GM13977 (cell line): Measurements from ENCODE around the gene RYR3.
"Not testable (repeated sequence)": the region's sequence is repeated elsewhere in the genome, so short reads cannot be mapped to it uniquely, and the experiment has no call there.

Experiments used
- DNase-seq: peaks from one replicate; pipeline ENCODE4 v3.0.0; 2012; ENCODE audit warnings: low spot score
- in situ Hi-C: fragments of 300-500 bp; cut with MboI; formaldehyde crosslinking; loops from one replicate; pipeline ENCODE4 v1.12.0; 2022; ENCODE audit warnings: low sequenced_read_pairs, low pct_unique_long_range_greater_than_20kb, mixed read lengths, inconsistent platforms; ENCODE audit not compliant: unreplicated experiment
- TF ChIP-seq, protein P1 (sequence below): IDR thresholded peaks from 2 replicates; pipeline ENCODE4 v1.5.1; 2012; ENCODE audit warnings: mild to moderate bottlenecking, control low read depth; ENCODE audit not compliant: insufficient read depth; ENCODE audit errors: extremely low read depth, missing control alignments

RYR3 gene

DNA sequence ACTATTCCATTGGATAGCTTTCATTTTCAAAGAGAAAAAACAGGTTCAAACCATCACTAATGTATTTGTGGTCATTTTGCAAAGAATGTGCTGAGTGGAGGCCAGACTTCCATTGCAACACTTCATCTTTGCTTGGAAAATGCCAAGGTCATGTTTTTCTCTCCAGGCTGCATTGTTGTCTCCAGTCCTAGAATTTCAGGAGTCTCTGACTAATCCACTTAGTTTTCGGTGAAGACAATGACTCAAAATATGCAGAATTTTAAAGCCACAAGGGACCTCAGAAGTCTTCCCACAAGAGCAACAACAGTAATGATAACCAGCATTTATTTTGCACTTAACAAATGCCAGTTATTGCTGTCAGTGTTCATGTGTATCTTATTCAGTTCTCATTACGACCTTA, 277.0 kb downstream of the RYR3 start:
- in situ Hi-C loops: no loop called here
- no peak for DNase-seq
- TF ChIP-seq, protein P1, sequence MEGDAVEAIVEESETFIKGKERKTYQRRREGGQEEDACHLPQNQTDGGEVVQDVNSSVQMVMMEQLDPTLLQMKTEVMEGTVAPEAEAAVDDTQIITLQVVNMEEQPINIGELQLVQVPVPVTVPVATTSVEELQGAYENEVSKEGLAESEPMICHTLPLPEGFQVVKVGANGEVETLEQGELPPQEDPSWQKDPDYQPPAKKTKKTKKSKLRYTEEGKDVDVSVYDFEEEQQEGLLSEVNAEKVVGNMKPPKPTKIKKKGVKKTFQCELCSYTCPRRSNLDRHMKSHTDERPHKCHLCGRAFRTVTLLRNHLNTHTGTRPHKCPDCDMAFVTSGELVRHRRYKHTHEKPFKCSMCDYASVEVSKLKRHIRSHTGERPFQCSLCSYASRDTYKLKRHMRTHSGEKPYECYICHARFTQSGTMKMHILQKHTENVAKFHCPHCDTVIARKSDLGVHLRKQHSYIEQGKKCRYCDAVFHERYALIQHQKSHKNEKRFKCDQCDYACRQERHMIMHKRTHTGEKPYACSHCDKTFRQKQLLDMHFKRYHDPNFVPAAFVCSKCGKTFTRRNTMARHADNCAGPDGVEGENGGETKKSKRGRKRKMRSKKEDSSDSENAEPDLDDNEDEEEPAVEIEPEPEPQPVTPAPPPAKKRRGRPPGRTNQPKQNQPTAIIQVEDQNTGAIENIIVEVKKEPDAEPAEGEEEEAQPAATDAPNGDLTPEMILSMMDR: no peak

DNA sequence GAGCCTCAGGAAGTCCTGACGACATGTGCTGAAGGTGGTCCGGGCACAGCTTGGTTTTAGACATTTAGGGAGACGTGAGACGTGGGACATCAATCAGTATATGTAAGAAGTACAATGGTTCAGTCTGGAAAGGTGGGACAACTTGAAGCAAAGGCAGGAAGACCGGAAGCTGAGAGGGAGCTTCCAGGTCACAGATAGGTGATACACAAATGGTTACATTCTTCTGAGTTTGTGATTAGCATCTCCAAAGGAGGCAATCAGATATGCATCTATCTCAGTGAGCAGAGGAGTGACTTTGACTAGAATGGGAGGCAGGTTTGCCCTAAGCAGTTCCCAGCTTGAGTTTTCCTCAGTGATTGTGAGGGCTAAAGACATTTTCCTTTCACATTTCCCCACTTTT, 282.1 kb downstream of the RYR3 start:
- TF ChIP-seq, protein P1: no peak
- DNase-seq: no peak
- in situ Hi-C loops: no loop called here

DNA sequence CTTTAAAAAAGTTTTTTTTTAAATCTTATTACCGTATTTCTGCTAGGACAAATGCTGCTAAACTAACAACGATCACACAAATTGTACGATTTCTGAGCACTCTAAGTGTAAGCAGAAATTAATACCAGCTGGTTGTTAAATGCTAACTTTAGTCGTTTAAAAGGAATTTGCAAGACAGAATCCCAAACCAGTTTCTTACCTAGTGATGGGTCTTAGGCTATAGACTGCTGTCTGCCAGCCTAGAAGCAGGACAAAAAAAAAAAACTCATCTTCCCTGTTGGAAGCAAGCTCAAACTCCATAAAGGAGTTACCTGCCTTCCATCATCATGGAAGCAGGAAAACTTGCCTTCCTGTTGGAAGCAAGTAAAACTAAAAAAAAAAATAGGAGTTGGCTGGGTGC, 287.6 kb downstream of the RYR3 start:
- in situ Hi-C loops, DNase-seq: not testable (repeated sequence)

DNA sequence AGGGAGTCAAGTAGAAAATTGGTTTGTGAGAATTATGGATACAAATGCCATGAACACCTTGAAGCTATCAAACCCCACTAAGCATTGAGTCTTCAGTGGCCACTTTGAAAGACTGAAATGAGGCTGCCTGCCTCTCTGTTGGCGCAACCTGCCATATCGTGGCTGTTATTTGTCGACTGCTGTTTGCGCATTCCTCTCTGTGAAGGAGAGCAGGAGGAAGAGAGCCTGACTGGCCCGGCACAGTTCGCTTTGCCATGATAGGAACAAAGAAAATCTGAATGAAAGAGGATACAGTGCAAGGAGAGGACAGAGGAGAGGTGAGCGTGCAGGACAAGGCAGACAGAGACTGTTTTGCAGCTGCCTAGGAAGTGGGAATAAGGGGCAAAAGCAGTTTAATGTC, 289.4 kb downstream of the RYR3 start:
- TF ChIP-seq, protein P1: no peak
- DNase-seq: no peak
- in situ Hi-C loops: no loop called here

DNA sequence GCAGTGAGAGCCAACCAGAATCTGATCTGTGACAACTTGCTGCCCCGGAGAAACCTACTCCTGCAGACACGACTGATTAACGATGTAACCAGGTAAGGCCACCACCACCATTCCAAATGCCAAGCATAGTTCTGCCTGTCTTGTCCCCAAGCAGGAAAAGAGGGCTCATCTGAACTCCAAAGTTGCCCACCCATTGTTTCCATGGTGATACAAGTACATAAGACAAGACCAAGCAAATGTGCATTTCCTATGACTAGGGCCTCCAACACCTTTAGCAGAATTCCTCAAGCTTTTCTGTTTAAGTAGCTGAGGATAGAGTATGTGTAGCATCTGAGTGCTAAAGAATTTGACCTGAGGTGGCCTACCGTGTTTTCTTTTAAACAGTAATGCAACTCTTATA, 290.7 kb downstream of the RYR3 start:
- TF ChIP-seq, protein P1: no peak
- DNase-seq: no peak
- in situ Hi-C loops: no loop called here

DNA sequence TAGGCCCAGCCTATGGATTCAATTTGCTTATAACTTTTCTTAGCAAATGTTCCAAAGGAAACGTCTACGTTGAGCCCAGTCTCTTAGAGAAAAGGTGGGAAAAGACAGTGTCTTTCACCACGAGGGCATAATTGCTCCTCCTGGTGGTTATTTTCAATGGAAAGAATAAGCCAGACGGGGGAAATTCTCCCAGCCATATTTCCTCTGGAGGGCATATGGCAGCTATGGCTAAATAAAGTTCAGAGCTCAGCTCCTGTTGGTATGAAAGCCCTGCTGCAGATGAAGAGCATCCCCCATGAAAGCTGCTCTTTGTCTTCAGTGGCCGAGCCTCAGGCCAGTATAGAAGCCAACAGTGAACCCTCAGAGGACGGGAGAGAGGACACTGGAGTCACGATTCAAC, 297.9 kb downstream of the RYR3 start:
- TF ChIP-seq, protein P1: no peak
- DNase-seq: no peak
- in situ Hi-C loops: no loop called here

DNA sequence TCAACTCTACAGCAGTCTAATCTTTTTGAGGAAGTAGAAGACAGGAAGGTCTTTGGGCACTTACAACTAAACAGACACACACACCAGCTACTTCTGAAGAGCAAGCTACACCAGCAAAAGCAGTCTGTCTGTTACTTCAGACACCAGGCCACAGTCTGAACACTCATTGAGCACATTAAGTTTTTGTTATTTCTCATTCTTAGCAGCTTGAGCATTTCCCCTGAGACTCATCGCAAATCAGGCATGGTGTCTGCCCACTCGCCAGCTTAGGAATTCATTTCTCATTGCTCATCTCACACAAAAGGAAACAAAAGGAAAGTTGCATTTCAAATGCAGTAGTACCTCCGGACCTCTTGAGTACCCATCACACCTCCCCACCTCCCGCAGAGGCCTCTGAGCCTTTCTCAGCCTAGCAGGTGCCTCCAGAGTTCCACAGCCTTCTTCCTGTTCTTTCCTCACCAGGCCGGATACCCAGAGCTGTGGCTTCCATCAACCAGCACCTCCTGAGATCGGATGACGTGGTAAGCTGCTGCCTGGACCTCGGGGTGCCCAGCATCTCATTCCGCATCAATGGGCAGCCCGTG, 302.0 kb downstream of the RYR3 start:
- in situ Hi-C loops: no loop called here
- DNase-seq: no peak
- TF ChIP-seq, protein P1: no peak
